Uterus (tissue), 2 donors: ENCODE measurements around the gene FSHR.

Source experiments
- POLR2A ChIP-seq, 2 donors: fragments of 450-650 bp; IDR thresholded peaks; one replicate each; pipeline ENCODE4 v1.6.1; 2016; ENCODE audit warnings: antibody characterized with exemption in 2 of 2, mild to moderate bottlenecking in 1 of 2, moderate library complexity in 1 of 2
- TF ChIP-seq, protein P1 (sequence below), 4 experiments: fragments of 200-600 bp in 2 of 4; fragments of 450-650 bp in 2 of 4; sonication (generic) in 2 of 4; IDR thresholded peaks; one replicate each; pipeline ENCODE4 v1.5.1; 2016 to 2019; ENCODE audit warnings: antibody characterized with exemption in 4 of 4, mild to moderate bottlenecking in 2 of 4, moderate library complexity in 1 of 4

DNA sequence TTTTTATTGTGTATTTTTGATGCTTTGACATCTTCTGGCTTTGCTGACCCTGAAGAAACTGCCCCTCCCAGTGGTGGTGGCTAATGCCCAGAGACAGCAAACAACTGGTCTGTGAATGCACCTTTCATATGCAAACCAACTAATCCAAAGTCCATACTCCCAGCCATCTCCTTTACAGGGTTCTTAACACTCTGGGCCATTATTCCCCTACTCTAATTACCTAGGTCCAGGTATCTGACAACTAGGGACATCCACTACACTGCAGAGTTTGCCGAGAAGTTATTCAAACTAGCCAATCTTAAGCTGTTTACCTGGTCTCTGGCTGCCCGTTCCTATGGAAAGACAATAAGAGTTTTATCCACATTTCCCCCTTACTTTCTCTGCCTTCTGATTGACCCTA lies 73.6 kb downstream of the FSHR start:
- TF ChIP-seq, protein P1, sequence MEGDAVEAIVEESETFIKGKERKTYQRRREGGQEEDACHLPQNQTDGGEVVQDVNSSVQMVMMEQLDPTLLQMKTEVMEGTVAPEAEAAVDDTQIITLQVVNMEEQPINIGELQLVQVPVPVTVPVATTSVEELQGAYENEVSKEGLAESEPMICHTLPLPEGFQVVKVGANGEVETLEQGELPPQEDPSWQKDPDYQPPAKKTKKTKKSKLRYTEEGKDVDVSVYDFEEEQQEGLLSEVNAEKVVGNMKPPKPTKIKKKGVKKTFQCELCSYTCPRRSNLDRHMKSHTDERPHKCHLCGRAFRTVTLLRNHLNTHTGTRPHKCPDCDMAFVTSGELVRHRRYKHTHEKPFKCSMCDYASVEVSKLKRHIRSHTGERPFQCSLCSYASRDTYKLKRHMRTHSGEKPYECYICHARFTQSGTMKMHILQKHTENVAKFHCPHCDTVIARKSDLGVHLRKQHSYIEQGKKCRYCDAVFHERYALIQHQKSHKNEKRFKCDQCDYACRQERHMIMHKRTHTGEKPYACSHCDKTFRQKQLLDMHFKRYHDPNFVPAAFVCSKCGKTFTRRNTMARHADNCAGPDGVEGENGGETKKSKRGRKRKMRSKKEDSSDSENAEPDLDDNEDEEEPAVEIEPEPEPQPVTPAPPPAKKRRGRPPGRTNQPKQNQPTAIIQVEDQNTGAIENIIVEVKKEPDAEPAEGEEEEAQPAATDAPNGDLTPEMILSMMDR (IDR thresholded peaks at IDR 0.05), result no peak
- no peak for TF ChIP-seq POLR2A (IDR thresholded peaks at IDR 0.05)
